Uterus (tissue), 4 donors: ENCODE data around the gene CST3. TPM values are rescaled to one million over a fixed set of nuclear protein-coding genes. Genes with fewer than 3 reads are reported as not detected.

Experiments
- DNase-seq, 2 donors: peaks; one replicate each; pipeline ENCODE4 v3.0.0-alpha.2; 2019 to 2020
- H3K27ac ChIP-seq, 2 donors: fragments of 200-600 bp; sonication (generic); 1 replicate in 1 of 2; 2 replicates in 1 of 2; pipeline ENCODE4 v1.5.1; 2016 to 2018
- H3K27me3 ChIP-seq, 2 donors: fragments of 200-600 bp; sonication (generic); one replicate each; pipeline ENCODE4 v1.5.1; 2018 to 2019; ENCODE audit warnings: control low read depth in 1 of 2
- H3K36me3 ChIP-seq, 2 donors: fragments of 200-600 bp; sonication (generic); one replicate each; pipeline ENCODE4 v1.5.1; 2019; ENCODE audit warnings: control low read depth in 1 of 2
- H3K4me1 ChIP-seq, 2 donors: fragments of 200-600 bp; sonication (generic); one replicate each; pipeline ENCODE4 v1.5.1; 2018 to 2019; ENCODE audit warnings: control low read depth in 1 of 2
- H3K4me3 ChIP-seq, 2 donors: fragments of 200-600 bp; sonication (generic); 1 replicate in 1 of 2; 2 replicates in 1 of 2; pipeline ENCODE4 v1.5.1; 2018 to 2019; ENCODE audit warnings: mild to moderate bottlenecking in 1 of 2
- H3K9me3 ChIP-seq, 2 donors: fragments of 200-600 bp; sonication (generic); one replicate each; pipeline ENCODE4 v1.5.1; 2019; ENCODE audit warnings: control low read depth in 1 of 2
- POLR2A ChIP-seq, 2 donors: fragments of 450-650 bp; IDR thresholded peaks; one replicate each; pipeline ENCODE4 v1.6.1; 2016; ENCODE audit warnings: antibody characterized with exemption in 2 of 2, mild to moderate bottlenecking in 1 of 2, moderate library complexity in 1 of 2
- intact Hi-C: fragments of 100-400 bp; cut with DNase I; formaldehyde crosslinking; loops from one replicate; pipeline ENCODE4 v1.15.1; 2023; ENCODE audit warnings: low total_unique reads
- total RNA-seq, 4 donors: library from RNA; depleted of rRNA in 3 of 4; stranded (reverse); fragments of >200 nt in 3 of 4; gene quantifications; one replicate each; pipeline versions ENCODE4 v1.1.0 to v1.2.4, GENCODE V29; 2014 to 2023
- TF ChIP-seq, protein P1 (sequence below), 4 experiments: fragments of 200-600 bp in 2 of 4; fragments of 450-650 bp in 2 of 4; sonication (generic) in 2 of 4; IDR thresholded peaks; one replicate each; pipeline ENCODE4 v1.5.1; 2016 to 2019; ENCODE audit warnings: antibody characterized with exemption in 4 of 4, mild to moderate bottlenecking in 2 of 4, moderate library complexity in 1 of 4
- donor health status: DM: yes; HTN: yes; CAD: no.

Gene CST3
- total RNA-seq, 4 donors from 2014 or later: 205 to 1,148 (median 624) TPM

DNA sequence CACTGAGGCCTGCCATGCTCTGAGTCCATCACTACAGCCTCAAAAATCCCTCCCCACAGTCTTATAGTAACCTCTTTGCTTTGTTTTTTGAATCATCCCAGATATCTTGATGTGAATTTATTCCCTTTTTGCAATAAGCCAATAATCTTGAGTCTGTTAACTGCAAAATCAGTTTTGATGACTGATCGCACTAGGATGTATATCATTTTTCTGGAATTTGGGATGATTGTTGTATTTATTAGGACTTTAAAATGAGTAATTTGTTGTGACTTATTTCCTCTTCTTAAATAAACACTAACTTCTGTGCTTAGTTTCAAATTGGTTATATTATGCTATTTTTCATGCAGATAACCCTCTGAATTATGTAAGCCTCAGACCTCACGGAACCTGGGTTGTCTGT, 45.5 kb upstream of the CST3 start:
- intact Hi-C loops: no loop called here

DNA sequence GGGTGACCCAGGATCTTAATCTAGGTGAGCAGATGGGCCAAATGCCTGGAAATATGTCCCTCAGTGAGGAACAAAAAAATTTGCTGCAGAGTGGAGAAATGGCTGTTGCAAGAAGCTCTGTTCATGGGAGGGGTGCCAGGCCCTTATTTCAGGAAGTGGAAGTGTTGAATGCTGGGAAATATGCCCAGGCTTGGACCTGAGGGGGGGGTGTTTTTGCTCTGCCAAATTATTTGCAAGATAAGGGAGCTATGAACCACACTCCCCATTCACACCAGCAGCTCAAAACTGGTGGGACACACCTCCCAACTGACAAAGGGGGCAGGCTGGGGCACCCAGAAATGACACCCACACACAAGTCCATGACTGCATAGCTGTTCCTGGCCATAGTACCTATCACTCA, 42.4 kb upstream of the CST3 start:
- Histone ChIP-seq H3K27me3 (no peaks in the 10 kb centered on the region), H3K4me1 (no peaks in the 10 kb centered on the region), H3K4me3 (no peak overlapping the region), H3K27ac (no peak overlapping the region), H3K36me3 (no peaks in the 10 kb centered on the region), H3K9me3 (no peaks in the 10 kb centered on the region)
- DNase-seq: no peak
- TF ChIP-seq, protein P1, sequence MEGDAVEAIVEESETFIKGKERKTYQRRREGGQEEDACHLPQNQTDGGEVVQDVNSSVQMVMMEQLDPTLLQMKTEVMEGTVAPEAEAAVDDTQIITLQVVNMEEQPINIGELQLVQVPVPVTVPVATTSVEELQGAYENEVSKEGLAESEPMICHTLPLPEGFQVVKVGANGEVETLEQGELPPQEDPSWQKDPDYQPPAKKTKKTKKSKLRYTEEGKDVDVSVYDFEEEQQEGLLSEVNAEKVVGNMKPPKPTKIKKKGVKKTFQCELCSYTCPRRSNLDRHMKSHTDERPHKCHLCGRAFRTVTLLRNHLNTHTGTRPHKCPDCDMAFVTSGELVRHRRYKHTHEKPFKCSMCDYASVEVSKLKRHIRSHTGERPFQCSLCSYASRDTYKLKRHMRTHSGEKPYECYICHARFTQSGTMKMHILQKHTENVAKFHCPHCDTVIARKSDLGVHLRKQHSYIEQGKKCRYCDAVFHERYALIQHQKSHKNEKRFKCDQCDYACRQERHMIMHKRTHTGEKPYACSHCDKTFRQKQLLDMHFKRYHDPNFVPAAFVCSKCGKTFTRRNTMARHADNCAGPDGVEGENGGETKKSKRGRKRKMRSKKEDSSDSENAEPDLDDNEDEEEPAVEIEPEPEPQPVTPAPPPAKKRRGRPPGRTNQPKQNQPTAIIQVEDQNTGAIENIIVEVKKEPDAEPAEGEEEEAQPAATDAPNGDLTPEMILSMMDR (IDR thresholded peaks at IDR 0.05): no peak
- TF ChIP-seq POLR2A (IDR thresholded peaks at IDR 0.05): no peak
- intact Hi-C loops: no loop called here

More for the DNA sequence above, 45.5 kb upstream of the CST3 start:
- H3K27ac ChIP-seq: no peak overlapping the region
- no peaks in the 10 kb centered on the region for H3K9me3 ChIP-seq
- no peak overlapping the region for H3K4me3 ChIP-seq
- no peaks in the 10 kb centered on the region for H3K36me3 ChIP-seq
- H3K4me1 ChIP-seq: no peaks in the 10 kb centered on the region
- TF ChIP-seq POLR2A (IDR thresholded peaks at IDR 0.05): no peak
- TF ChIP-seq, protein P1 (IDR thresholded peaks at IDR 0.05): no peak
- DNase-seq: no peak
- no peaks in the 10 kb centered on the region for H3K27me3 ChIP-seq

DNA sequence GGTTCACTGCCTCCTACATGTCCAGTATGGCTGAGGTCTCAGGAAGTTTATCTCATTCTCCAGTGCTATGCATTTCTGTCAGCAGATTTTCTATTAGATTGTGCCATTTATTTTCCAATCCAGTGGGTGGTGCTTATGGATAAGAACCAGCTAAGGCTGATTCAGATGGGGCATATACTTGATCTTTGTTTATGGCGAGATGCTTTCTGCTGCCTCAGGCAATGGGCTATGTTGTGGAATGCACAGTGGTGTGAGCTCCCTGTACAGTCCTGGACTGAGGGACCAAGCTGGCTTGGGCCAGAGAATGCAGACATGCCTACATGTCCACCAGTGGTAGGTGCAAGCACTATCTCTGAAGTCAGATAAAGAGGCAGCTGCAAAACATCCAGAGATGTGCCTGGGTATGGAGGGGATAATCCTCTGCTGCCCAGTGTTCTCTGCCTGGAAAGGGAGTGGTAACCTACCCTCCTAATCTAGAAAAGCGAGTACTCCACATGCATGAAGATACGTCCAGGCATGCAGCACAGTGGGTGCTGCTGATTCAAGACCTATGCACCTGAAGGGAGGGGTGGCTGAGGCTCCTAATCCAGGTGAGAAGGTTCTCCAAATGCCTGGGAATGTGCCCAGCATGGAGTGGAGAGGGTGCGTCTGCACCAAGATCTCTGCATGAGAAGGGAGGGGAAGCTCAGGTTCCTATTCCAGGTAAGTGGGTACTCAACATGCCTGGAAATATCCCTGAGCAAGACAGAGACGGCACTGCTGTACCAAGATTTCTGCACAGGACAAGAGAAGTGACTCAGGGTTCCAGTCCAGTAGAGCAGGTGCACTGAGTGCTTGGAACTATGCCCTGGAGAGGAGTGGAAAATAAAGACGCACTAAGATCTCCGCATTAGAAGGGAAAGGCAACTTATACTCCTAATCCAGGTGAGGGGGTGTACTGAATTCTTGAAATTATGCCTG, 41.7 kb upstream of the CST3 start:
- Histone ChIP-seq H3K4me3 (no peak overlapping the region), H3K36me3 (no peaks in the 10 kb centered on the region), H3K4me1 (no peaks in the 10 kb centered on the region), H3K27ac (no peak overlapping the region), H3K9me3 (no peaks in the 10 kb centered on the region), H3K27me3 (no peaks in the 10 kb centered on the region)
- intact Hi-C loops: no loop called here
- no peak for TF ChIP-seq POLR2A (IDR thresholded peaks at IDR 0.05)
- TF ChIP-seq, protein P1 (IDR thresholded peaks at IDR 0.05): no peak
- no peak for DNase-seq

DNA sequence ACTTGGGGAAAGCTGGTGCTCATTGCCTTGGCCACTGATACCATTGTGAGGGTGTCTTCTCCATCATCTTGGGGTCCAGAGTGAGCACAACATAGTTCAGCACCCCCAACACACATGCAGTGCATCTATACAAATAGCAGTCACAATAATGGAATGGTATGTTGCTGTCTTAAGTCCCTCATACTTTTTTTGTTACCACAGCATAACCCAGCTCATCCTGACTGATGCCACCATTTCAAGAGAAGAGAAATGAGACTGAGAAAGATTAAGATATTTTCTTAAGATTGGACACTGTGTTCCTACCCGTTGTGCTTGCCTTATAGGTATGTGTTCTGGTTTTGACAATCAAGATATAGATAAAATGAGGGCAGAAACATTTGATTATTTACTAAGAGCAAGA, 35.5 kb upstream of the CST3 start:
- Histone ChIP-seq H3K9me3 (no peaks in the 10 kb centered on the region), H3K4me1 (no peaks in the 10 kb centered on the region), H3K27me3 (no peaks in the 10 kb centered on the region), H3K27ac (no peak overlapping the region), H3K36me3 (no peaks in the 10 kb centered on the region), H3K4me3 (no peak overlapping the region)
- no peak for TF ChIP-seq POLR2A (IDR thresholded peaks at IDR 0.05)
- TF ChIP-seq, protein P1 (IDR thresholded peaks at IDR 0.05): no peak
- intact Hi-C loops: no loop called here
- no peak for DNase-seq

DNA sequence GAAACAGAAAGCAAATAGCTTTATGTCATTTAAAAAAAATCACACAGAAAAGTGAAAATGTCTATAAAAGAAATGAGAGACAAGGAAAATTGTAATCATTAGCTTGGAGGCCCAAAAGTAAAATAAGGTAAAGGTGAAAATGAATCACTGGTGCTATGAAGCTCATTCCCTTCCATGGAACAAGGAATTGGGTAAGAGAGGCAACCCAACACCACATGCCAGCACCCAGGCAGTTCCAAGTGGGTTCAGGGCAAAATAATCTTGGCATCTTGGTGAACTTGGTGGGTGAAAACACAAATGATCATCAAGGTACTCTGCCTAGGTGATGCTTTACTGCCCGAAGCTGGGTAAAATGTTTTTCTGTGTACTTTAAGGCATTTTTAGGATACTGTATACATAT, 34.4 kb upstream of the CST3 start:
- no peak for DNase-seq
- Histone ChIP-seq H3K36me3 (no peaks in the 10 kb centered on the region), H3K27me3 (no peaks in the 10 kb centered on the region), H3K4me1 (no peaks in the 10 kb centered on the region), H3K4me3 (no peak overlapping the region), H3K9me3 (no peaks in the 10 kb centered on the region), H3K27ac (no peak overlapping the region)
- intact Hi-C loops: no loop called here
- TF ChIP-seq, protein P1 (IDR thresholded peaks at IDR 0.05): no peak
- no peak for TF ChIP-seq POLR2A (IDR thresholded peaks at IDR 0.05)
